ENCODE data around the gene TMEM18.

- TF ChIP-seq EZH2 (IDR thresholded peaks at IDR 0.05; ENCODE audit: borderline replicate concordance) = no peak
- no peak for TF ChIP-seq CTCF (IDR thresholded peaks at IDR 0.05; ENCODE audit: poor library complexity)
- TF ChIP-seq EZH2phosphoT487 (IDR thresholded peaks at IDR 0.05; ENCODE audit: low read depth, severe bottlenecking, unreplicated experiment) = no peak
Measured at GRCh38 chr2:660586-661359, 16.4 kb downstream of the TMEM18 start.

Measured in hepatocyte (in vitro differentiated cells).